H9 (cell line): ENCODE results near the gene SEC24C. TPM values are rescaled to one million over a fixed set of nuclear protein-coding genes. Genes with fewer than 3 reads are reported as not detected.

Experiments used
- DNase-seq: peaks from one replicate; pipeline ENCODE4 v3.0.0-alpha.2; 2017
- H2AFZ ChIP-seq: one replicate; pipeline ENCODE4 v1.6.1; 2013; ENCODE audit warnings: mild to moderate bottlenecking, low read length, control low read depth, moderate library complexity
- H2AK5ac ChIP-seq: 2 replicates; pipeline ENCODE4 v1.6.1; 2013; ENCODE audit warnings: low read length, control low read depth, mixed read lengths; ENCODE audit not compliant: insufficient read length
- H2BK120ac ChIP-seq: one replicate; pipeline ENCODE4 v1.6.1; 2013; ENCODE audit warnings: low read depth, mild to moderate bottlenecking, low read length, control low read depth, inconsistent platforms; ENCODE audit not compliant: poor library complexity, severe bottlenecking
- H2BK12ac ChIP-seq: 2 replicates; pipeline ENCODE4 v1.6.1; 2013; ENCODE audit warnings: low read length, control low read depth, mixed read lengths, low read depth; ENCODE audit not compliant: insufficient read length
- H2BK15ac ChIP-seq: 2 replicates; pipeline ENCODE4 v1.6.1; 2013; ENCODE audit warnings: low read depth, low read length, control low read depth
- H2BK20ac ChIP-seq: one replicate; pipeline ENCODE4 v1.6.1; 2013; ENCODE audit warnings: low read depth, mild to moderate bottlenecking, low read length, control low read depth, inconsistent platforms; ENCODE audit not compliant: poor library complexity, severe bottlenecking
- H2BK5ac ChIP-seq: 2 replicates; pipeline ENCODE4 v1.6.1; 2013; ENCODE audit warnings: low read length, control low read depth, mixed read lengths; ENCODE audit not compliant: insufficient read length
- H3K14ac ChIP-seq: 2 replicates; pipeline ENCODE4 v1.6.1; 2013; ENCODE audit warnings: low read length, control low read depth; ENCODE audit not compliant: insufficient read depth
- H3K18ac ChIP-seq: 2 replicates; pipeline ENCODE4 v1.6.1; 2013; ENCODE audit warnings: low read depth, mild to moderate bottlenecking, mixed read lengths, low read length, control low read depth; ENCODE audit not compliant: insufficient read length
- H3K23ac ChIP-seq: 2 replicates; pipeline ENCODE4 v1.6.1; 2013; ENCODE audit warnings: low read length, control low read depth, mixed read lengths, low read depth; ENCODE audit not compliant: insufficient read length
- H3K23me2 ChIP-seq: 2 replicates; pipeline ENCODE4 v1.6.1; 2013; ENCODE audit warnings: low read depth, mild to moderate bottlenecking, mixed read lengths, low read length, control low read depth; ENCODE audit not compliant: insufficient read length, poor library complexity, severe bottlenecking
- H3K27ac ChIP-seq: 2 replicates; pipeline ENCODE4 v1.5.1; 2013; ENCODE audit warnings: low read length, control low read depth, mixed read lengths, low read depth; ENCODE audit not compliant: insufficient read length
- H3K27me3 ChIP-seq: 2 replicates; pipeline ENCODE4 v1.6.1; 2013; ENCODE audit warnings: low read length, control low read depth, inconsistent platforms; ENCODE audit not compliant: insufficient read depth
- H3K4ac ChIP-seq: 2 replicates; pipeline ENCODE4 v1.6.1; 2013; ENCODE audit warnings: low read depth, mild to moderate bottlenecking, control low read depth, inconsistent platforms, low read length, moderate library complexity
- H3K4me1 ChIP-seq: 2 replicates; pipeline ENCODE4 v1.6.1; 2013; ENCODE audit warnings: low read length, control low read depth, inconsistent platforms; ENCODE audit not compliant: insufficient read depth
- H3K4me2 ChIP-seq: 2 replicates; pipeline ENCODE4 v1.6.1; 2013; ENCODE audit warnings: low read length, control low read depth, mixed read lengths; ENCODE audit not compliant: insufficient read length, insufficient read depth
- H3K56ac ChIP-seq: 2 replicates; pipeline ENCODE4 v1.6.1; 2013; ENCODE audit warnings: low read depth, mild to moderate bottlenecking, mixed read lengths, low read length, control low read depth; ENCODE audit not compliant: insufficient read length
- H3K79me1 ChIP-seq: 2 replicates; pipeline ENCODE4 v1.6.1; 2013; ENCODE audit warnings: low read depth, mild to moderate bottlenecking, moderate library complexity, low read length, control low read depth, inconsistent platforms; ENCODE audit not compliant: insufficient read depth, poor library complexity, severe bottlenecking
- H3K79me2 ChIP-seq: 2 replicates; pipeline ENCODE4 v1.6.1; 2013; ENCODE audit warnings: low read length, control low read depth, inconsistent platforms; ENCODE audit not compliant: insufficient read depth
- H3K9ac ChIP-seq: 2 replicates; pipeline ENCODE4 v1.6.1; 2013; ENCODE audit warnings: low read length, control low read depth, mixed read lengths; ENCODE audit not compliant: insufficient read length; ENCODE audit errors: extremely low read depth
- H3K9me3 ChIP-seq: one replicate; pipeline ENCODE4 v1.6.1; 2013; ENCODE audit warnings: low read depth, low read length, inconsistent platforms; ENCODE audit not compliant: control insufficient read depth
- H3T11ph ChIP-seq: one replicate; pipeline ENCODE4 v1.6.1; 2013; ENCODE audit warnings: mild to moderate bottlenecking, low read length, control low read depth, inconsistent platforms
- H4K20me1 ChIP-seq: one replicate; pipeline ENCODE4 v1.6.1; 2013; ENCODE audit not compliant: control insufficient read depth, insufficient read length, insufficient read depth
- H4K5ac ChIP-seq: 2 replicates; pipeline ENCODE4 v1.6.1; 2013; ENCODE audit warnings: low read depth, mild to moderate bottlenecking, mixed read lengths, low read length, control low read depth; ENCODE audit not compliant: insufficient read length
- H4K8ac ChIP-seq: replicated peaks from 2 replicates; pipeline ENCODE4 v1.6.1; 2013; ENCODE audit warnings: low read length, control low read depth, mixed read lengths, low read depth; ENCODE audit not compliant: insufficient read length
- H4K91ac ChIP-seq: 2 replicates; pipeline ENCODE4 v1.6.1; 2013; ENCODE audit warnings: low read depth, mild to moderate bottlenecking, moderate library complexity, mixed read lengths, low read length, control low read depth; ENCODE audit not compliant: insufficient read length
- H3K27ac Mint-ChIP-seq, 3 experiments: 2 replicates in 2 of 3; 3 replicates in 1 of 3; pipeline ENCODE4 v1.8.0; 2020 to 2021; ENCODE audit warnings: mixed read lengths in 3 of 3, mild to moderate bottlenecking in 1 of 3, moderate library complexity in 1 of 3
- H3K27me3 Mint-ChIP-seq: 2 replicates; pipeline ENCODE4 v1.8.0; 2021; ENCODE audit warnings: low read depth, mild to moderate bottlenecking, moderate library complexity, mixed read lengths
- H3K36me3 Mint-ChIP-seq, 3 experiments: 2 replicates in 2 of 3; 3 replicates in 1 of 3; pipeline ENCODE4 v1.8.0; 2020 to 2021; ENCODE audit warnings: low read depth in 3 of 3, mixed read lengths in 3 of 3; ENCODE audit not compliant: insufficient read depth in 1 of 3
- H3K4me1 Mint-ChIP-seq, 2 experiments: 2 replicates each; pipeline ENCODE4 v1.8.0; 2020; ENCODE audit warnings: mixed read lengths in 2 of 2
- H3K4me3 Mint-ChIP-seq, 2 experiments: 2 replicates in 1 of 2; 3 replicates in 1 of 2; pipeline ENCODE4 v1.8.0; 2020 to 2021; ENCODE audit warnings: mild to moderate bottlenecking in 2 of 2, mixed read lengths in 2 of 2, moderate library complexity in 1 of 2
- H3K9me3 Mint-ChIP-seq, 2 experiments: 2 replicates in 1 of 2; 3 replicates in 1 of 2; pipeline ENCODE4 v1.8.0; 2020; ENCODE audit warnings: mild to moderate bottlenecking in 2 of 2, mixed read lengths in 2 of 2, moderate library complexity in 1 of 2
- CTCF ChIP-seq: fragments of 200-600 bp; sonication (generic); conservative IDR thresholded peaks from 3 replicates; pipeline ENCODE4 v1.8.0; 2021; ENCODE audit warnings: antibody characterized with exemption, mild to moderate bottlenecking
- WGBS: extraction: QIAGEN DNeasy Blood & Tissue Kit; methylation state at CpG from one replicate; pipeline ENCODE4 v1.1.7; 2013; ENCODE audit warnings: missing lambda C conversion rate, low lambda C conversion rate, mixed read lengths; ENCODE audit not compliant: insufficient read length; ENCODE audit errors: extremely low coverage; 5-methylcytosine and 5-hydroxymethylcytosine counted together
- total RNA-seq: library from RNA; stranded (reverse); gene quantifications from 2 replicates; pipeline ENCODE4 v1.2.1, GENCODE V29; 2021

Gene SEC24C
- total RNA-seq, 1 experiment from 2014 or later, result 62.4 TPM

GRCh38 chr10:73744664-73744975 is 448 bp downstream of the SEC24C start:
- Mint-ChIP-seq H3K4me3 (peak overlapping the region; percentile 98), H3K27ac (peak overlapping the region; percentile 100), H3K9me3 (no peaks in the 10 kb centered on the region), H3K27me3 (no peaks in the 10 kb centered on the region), H3K4me1 (peaks cover 28 to 36% of the 10 kb centered on the region in 2 experiments), H3K36me3 (peaks cover 0 to 22% (median 10%) of the 10 kb centered on the region in 3 experiments; a peak in 5 of 7 replicates)
- Histone ChIP-seq H2BK5ac (no peak overlapping the region), H2BK15ac (no peak overlapping the region), H2BK12ac (no peak overlapping the region), H3K27me3 (no peaks in the 10 kb centered on the region), H4K91ac (no peak overlapping the region), H3K9me3 (no peaks in the 10 kb centered on the region), H3K4ac (no peak overlapping the region), H2BK120ac (no peak overlapping the region), H3T11ph (no peak overlapping the region), H3K18ac (no peak overlapping the region), H3K56ac (no peak overlapping the region), H3K23ac (no peak overlapping the region), H3K79me1 (no peaks in the 10 kb centered on the region), H3K23me2 (peaks cover 14% of the 10 kb centered on the region), H3K79me2 (no peaks in the 10 kb centered on the region; the same call in 1 of the 2 replicates), H3K9ac (peak overlapping the region; percentile 67), H2AK5ac (no peak overlapping the region), H3K4me1 (peaks cover 3% of the 10 kb centered on the region; the same call in 1 of the 2 replicates), H2BK20ac (no peak overlapping the region), H3K4me2 (peak overlapping the region; percentile 84), H3K27ac (peak overlapping the region; percentile 92), H4K8ac (no peak overlapping the region), H2AFZ (no peak overlapping the region), H4K5ac (no peak overlapping the region), H4K20me1 (no peaks in the 10 kb centered on the region), H3K14ac (no peak overlapping the region)
- WGBS, result no CpG with 5 or more reads among the region's 10 CpGs
- DNase-seq, result no peak
- no peak for TF ChIP-seq CTCF
